HG03103 (cell line): Measurements from ENCODE around the gene THOC1.

Source experiments
- ATAC-seq: cut with Tn5 transposase; IDR thresholded peaks from one replicate; pipeline ENCODE4 v1.9.1; 2021; ENCODE audit warnings: low read depth; ENCODE audit not compliant: unreplicated experiment

THOC1 gene

DNA sequence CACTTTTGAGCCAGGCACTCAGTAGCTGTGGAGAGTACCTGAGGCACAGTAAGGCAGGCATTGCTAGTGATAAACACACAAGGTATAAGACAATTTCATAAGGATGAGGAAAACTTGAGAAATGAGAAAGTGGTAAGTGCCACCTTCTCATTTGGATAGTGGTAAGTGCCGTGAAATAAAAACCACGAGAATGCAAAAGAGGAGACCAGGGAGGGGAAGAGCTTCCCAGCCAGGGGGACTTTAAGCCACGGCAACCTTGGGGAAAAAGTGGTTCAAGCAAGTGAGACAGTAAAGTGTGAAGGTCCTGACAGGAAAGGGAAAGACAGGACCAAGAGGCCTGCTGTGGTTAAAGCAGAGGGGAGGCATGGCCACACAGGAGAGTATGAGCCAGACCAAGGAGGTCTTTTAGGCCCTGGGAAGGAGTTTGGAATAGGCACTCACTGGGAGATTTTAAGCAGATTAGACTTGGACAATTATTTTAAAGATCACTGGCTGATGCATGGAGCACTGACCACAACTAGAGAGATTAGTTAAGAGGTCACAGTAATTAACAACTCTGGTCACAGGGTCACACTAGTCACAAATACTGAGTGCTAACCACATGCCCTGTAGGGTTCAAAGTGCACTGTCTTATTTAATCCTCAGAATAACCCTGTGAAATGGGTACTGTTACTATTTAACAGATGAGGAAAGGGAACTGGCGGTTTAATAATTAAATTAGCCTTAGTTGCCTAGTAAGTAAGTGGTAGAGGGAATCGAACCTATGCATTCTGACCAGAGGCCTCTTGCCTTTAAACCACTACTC, 50.1 kb downstream of the THOC1 start:
- no peak for ATAC-seq

DNA sequence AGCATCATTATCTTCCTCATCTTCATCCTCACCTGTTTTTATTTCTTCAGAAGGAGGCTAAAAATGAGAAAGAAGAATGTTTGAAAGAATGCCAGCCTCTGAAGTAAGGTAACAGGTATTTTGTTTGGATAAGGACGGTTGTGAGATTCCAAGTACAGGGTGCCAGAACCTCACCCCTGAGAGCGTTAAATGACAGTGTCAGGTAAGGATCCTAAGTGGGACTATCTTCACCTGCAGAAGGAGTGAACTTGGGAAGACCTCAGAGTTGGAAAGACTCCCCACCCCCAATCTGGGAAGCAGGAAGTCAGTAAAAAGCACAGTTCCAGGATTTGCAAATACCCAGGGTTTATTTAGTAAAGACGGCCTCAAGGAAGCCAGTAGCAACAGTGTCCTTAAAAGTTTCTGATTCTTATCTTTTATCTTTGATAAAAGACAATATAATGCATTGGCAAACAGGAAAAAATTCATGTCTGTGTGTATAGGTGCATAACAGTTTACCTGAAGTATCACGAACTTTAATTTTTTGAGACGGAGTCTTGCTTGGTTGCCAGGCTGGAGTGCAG, 52.3 kb downstream of the THOC1 start:
- no peak for ATAC-seq

DNA sequence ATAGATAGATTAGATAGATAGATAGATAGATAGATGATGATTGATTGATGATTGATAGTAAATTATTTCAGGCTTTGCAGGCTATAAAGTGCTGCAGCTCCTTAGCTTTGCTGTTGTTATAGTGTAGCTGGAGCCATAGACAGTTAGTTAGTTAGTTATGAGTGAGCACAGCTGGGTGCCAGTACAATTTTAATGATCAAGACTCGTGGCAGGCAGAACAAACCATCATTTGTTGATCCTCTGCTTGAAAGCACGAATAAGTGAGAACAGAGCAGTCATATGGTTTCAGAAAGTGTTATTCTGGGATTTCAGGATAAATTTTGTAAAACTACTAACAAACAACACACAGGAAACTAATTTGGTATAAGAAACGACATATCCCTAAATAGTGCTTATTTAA, 53.9 kb downstream of the THOC1 start:
- no peak for ATAC-seq

DNA sequence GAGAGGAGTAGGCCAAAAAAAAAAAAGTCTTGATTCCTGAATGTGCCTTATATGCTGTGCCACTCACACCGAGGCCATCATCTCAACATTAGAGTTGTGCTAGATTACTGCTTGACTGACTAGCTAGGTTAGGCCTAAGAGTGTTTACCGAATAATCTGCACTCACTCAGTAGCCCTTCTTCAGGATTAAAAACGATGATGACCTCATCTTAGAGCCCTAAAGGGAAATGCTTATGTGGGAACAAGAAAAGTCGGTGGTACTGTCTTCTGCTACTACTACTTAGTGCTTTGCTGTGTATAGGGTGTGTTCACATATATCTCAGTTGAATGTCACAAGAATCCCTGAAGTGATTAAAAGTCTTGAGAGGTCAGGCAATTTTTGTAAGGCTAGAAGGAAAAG, 54.3 kb downstream of the THOC1 start:
- no peak for ATAC-seq

DNA sequence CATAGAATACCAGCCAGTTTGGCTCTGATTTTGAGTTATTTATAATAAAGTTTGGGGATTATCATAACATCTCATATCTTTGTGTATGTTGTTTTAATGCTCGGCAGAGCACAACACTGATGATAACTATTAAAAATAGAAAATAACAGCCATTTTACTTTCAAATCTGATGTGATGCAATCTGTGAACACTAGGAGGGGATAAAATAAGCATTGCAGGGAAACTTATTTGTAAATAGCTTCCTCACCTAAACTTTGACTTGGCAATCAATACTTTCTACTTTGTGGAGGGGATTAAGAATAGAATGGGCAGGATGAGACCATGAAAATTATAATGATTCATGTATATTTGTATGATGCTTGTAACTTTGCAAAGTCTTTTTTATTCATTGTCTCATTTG, 55.1 kb downstream of the THOC1 start:
- ATAC-seq: no peak

DNA sequence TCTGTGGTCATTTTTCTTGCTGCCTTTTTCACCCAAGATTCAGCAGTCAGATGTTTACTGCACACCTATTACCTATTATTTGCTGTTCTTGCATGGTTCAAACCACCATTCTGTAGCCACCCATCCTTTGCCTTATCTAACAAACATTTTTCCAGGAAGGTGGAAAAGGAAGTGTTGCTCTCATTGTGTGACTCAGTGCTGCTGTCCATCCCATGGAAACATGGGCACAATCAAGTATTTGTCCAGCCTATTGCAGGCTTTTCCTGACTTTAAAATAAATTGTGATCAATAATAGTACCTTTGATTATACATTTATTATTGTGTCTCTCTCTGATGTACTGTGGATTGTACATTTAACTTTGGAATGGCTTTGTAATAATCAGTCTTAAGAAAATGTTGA, 56.3 kb downstream of the THOC1 start:
- no peak for ATAC-seq

DNA sequence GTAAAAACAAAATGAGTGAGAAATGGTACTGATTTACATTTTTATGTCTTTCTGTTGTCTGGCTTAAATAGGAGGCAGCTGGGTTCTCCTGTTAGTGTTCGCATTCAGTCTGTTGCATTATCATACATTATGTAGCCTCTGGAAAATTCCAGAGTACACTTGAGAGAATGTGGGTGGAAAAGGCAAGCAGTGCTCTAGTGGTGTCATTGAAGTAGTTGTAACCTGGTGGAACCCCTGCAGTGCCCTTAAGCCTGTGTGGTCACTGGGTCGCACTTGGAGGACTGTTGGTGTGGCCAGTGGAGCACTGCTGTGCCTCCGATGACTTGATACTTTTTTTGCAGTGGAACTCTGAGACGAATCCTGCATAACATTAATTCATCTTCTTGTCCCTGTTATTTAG, 57.1 kb downstream of the THOC1 start:
- ATAC-seq: no peak

DNA sequence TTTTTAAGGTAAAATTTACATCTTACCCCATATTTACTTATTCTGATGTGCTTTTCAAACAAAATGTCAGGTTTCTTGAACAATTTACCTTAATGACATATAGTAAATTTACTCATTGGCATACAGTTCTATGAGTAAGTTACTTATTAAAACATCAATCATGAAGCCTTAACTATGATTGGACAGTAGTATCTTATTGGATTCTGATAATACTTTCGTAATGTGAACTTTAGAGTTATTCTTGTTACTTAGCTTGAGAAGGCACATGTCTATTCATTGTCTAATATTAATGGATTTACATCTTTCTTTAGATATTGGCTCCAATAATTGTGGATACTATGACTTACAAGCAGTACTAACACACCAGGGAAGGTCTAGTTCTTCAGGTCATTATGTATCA, 57.8 kb downstream of the THOC1 start:
- ATAC-seq: no peak

DNA sequence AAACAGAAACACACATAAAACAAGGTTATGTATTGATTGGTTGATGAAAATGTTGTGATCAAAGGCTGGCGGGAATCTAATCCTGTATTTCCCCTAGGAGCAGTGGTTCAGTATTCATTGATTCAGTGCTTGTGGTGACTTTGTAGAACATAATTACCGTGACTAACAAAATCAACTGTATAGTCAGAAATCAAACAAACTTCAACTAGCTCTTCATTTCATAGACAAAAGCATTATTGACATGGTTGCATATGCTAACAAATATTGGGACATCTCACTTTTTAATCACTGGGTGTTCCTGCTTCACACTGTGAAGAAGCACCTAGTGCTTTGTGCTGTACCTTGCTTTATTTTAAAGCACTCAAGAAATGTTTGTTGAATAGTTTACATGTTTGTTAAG, 68.1 kb downstream of the THOC1 start:
- no peak for ATAC-seq

DNA sequence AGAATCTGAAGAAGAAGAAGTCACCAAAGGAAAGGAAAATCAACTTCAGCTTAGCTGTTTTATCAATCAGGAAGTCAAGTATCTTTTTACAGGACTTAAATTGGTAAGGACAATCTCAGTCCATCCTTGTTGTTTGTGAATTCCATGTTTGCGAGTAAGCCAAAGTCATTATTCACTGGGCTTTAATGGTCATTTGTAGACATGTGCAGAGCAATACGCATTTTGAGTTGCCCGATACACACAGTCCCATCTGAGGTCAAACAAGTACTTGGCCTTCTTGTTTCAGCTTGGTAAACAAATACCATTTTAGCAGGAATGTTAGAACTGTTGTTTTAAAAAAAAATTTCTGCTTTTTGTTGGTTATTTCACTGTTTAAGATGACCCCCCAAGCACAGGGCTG, 68.6 kb downstream of the THOC1 start:
- ATAC-seq: no peak

DNA sequence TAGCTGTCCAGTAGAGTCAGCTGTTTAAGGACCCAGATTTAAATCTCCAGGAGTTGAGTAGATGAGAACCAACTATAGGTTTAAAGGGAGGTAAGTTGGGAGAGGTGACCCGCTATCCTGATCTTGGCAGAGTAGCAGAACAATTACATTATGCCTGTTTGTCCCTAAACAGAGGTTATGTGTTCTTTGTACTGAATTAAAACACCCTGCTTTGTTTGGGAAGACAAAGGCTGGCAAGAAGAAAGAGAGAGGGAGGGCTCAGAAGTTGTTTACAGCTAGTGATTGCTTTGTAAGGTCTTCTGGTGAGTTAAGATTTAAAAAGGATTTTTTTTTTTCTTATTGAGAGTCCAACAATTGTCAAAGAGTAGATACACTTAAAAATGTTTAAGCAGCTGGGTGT, 72.2 kb downstream of the THOC1 start:
- ATAC-seq: no peak

DNA sequence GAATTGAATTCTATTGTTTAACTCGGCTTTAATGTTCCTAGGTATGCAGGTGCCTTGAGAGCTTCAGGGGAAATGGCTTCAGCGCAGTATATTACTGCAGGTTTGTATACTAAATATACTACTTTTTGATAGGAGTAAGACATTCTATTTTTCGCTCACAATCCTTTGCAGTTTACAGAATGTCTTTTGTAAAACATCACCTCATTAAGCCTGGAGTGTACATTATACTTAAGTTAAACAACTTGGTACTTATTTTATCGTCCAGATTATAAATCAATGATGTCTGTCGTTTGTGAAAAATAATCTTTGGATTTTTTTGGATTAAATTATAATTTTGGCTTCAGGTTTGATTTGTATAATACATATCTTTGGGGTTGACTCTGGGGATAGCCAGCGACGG, 75.0 kb downstream of the THOC1 start:
- ATAC-seq: no peak

DNA sequence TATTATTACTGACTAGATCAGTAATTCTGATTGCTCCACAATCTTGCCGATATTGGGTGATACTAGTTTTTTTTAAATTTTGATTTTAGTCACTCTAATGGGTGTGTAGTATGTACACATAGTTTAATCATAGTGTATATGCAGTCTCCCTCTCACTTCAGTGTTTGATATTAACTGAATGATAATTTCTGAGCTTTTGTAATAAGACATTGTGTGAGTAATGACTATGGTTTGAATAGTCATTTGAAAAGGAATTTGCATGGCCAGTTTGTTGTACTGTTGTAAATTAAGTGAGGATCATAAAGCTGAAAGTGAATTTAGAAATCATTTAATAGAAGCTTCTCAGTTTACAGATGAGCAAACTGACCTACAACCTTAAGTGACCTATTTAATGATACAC, 76.1 kb downstream of the THOC1 start:
- ATAC-seq: no peak

DNA sequence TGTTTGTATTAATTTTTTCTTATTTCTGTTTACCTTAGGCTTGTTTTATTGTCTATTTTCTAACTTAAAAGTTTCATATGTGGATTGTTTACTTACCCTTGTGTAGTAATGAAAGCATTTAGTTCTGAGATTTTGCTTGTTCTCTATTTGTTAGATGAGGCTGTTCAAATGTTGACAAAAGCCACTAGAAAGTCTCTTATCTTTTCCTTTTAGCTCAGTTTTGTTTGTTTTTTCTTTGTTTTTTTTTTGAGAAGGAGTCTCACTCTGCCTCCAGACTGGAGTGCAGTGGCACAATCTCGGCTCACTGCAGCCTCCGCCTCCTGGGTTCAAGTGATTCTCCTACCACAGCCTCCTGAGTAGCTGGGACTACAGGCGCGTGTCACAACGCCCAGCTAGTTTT, 78.6 kb downstream of the THOC1 start:
- no peak for ATAC-seq

DNA sequence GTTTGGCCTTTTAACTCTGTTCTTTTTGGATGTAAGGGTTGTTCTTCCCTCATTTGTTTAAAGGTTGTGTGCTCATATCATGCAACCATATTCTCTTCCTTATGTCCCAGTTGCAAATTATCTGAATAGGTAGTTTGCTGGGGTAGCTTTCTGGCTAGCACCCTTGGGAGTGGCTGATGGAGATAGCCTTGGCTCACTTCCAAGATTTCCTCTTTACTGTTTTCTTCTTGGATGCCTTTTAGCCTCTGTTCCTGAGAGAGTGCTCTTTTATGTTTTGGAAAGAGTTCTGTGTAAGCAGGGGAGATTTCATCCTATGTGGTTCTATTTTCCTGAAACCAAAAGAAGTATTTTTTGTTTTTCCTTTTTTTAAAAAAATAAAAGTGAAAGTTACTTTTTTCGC, 84.1 kb downstream of the THOC1 start:
- ATAC-seq: no peak

DNA sequence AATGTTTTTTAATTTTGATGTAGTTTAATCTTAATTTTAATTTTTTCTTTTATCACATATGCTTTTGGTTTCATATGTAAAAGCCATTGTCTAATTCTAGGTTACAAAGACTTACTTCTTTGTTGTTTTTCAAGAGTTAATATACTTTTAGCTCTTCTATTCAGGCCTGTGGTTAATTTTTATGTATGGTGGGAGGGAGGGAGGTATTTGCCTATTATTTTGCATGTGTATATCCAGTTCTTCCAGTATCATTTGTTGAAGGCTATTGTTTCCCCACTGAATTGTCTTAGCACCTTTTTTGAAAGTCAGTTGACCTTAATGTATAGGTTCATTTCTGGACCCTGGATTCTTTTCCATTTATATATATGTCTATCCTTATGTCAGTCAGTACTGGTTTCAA, 86.1 kb downstream of the THOC1 start:
- ATAC-seq: no peak

DNA sequence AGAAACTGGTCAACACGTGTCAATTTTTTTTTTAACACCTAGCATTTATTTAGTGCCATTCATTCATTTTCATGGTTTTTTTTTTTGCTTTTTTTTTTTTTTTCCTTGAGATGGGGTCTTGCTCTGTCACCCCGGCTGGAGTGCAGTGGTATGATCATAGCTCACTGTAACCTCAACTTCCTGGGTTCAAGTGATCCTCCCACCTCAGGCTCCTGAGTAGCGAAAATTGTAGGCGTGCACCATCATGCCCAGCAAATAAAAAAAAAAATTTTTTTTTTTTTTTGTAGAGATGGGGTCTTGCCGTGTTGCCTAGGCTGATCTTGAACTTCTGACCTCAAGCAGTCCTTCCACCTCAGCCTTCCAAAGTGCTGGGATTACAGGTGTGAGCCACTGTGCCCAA, 88.3 kb downstream of the THOC1 start:
- ATAC-seq: no peak

DNA sequence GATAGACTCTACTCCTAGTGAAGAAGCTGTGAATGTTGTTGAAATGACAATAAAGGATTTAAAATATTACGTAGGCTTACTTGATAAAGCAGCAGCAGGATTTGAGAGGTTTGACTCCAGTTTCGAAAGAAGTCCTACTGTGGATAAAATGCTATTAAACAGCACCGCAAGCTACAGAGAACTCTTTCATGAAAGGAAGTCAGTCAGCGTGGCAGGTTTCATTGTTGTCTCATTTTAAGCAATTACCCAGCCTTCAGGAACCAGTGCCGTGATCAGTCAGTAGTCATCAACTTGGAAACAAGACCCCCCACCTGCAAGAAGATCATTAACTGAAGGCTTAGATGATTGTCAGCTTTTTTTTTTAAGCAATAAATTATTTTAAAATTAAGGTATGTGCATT, 95.5 kb downstream of the THOC1 start:
- ATAC-seq: no peak
